ENCODE measurements around the gene GNB2. TPM values are rescaled to one million over a fixed set of nuclear protein-coding genes. Genes with fewer than 3 reads are reported as not detected.
A peak's percentile ranks its signal among the peaks of the same experiment; 100 is the strongest.

Gene GNB2
- total and polyA plus RNA-seq, 2 of the 13 experiments (the other 11 are each of a cell fraction or from before 2014, with no cell fraction given), result 48.3 to 67.1 TPM

GRCh38 chr7:100719523-100720278 lies 46.2 kb downstream of the GNB2 start (continued):
- TF ChIP-seq ZNF460 (CRISPR knock-in tag; IDR thresholded peaks at IDR 0.05; ENCODE audit: borderline replicate concordance) (peak; percentile 94), TOE1 (CRISPR knock-in tag; IDR thresholded peaks at IDR 0.05) (no peak), FOXP1 (IDR thresholded peaks at IDR 0.05) (no peak), FOXP1 (CRISPR knock-in tag; IDR thresholded peaks at IDR 0.05) (peak; percentile 77), ZNF326 (CRISPR knock-in tag; IDR thresholded peaks at IDR 0.05; ENCODE audit: borderline replicate concordance) (no peak), ZNF414 (CRISPR knock-in tag; IDR thresholded peaks at IDR 0.05) (0 out of 2 replicates have a peak, but pooled peaks have one; percentile 26), PLSCR1 (CRISPR knock-in tag; IDR thresholded peaks at IDR 0.05; ENCODE audit: borderline replicate concordance) (no peak), CREB1 (IDR thresholded peaks at IDR 0.05) (no peak), CREB1 (CRISPR knock-in tag; IDR thresholded peaks at IDR 0.05) (no peak), IRF2 (CRISPR knock-in tag; IDR thresholded peaks at IDR 0.05) (peak; percentile 52), RCOR2 (CRISPR knock-in tag; IDR thresholded peaks at IDR 0.05) (0 out of 2 replicates have a peak, but pooled peaks have one; percentile 41), ZNF788 (CRISPR knock-in tag; IDR thresholded peaks at IDR 0.05; ENCODE audit: borderline replicate concordance) (peak; percentile 51; the same call in 1 of the 2 replicates), TCF7L2 (IDR thresholded peaks at IDR 0.05; ENCODE audit: low read depth, low read length) (no peak), TFDP2 (CRISPR knock-in tag; IDR thresholded peaks at IDR 0.05) (peak; percentile 26; the same call in 1 of the 2 replicates), SNAI1 (CRISPR knock-in tag; IDR thresholded peaks at IDR 0.05; ENCODE audit: borderline replicate concordance) (no peak), CEBPB (IDR thresholded peaks at IDR 0.05; ENCODE audit: borderline replicate concordance, low read depth, low read length) (no peak), RELA (CRISPR knock-in tag; IDR thresholded peaks at IDR 0.05) (no peak), NR2F2 (IDR thresholded peaks at IDR 0.05; ENCODE audit: borderline replicate concordance, low read depth) (peak; percentile 83; the same call in 1 of the 2 replicates), DR1 (CRISPR knock-in tag; IDR thresholded peaks at IDR 0.05) (no peak), ZNF333 (CRISPR knock-in tag; IDR thresholded peaks at IDR 0.05; ENCODE audit: borderline replicate concordance) (peak; percentile 46; the same call in 1 of the 2 replicates), SRSF9 (IDR thresholded peaks at IDR 0.05; ENCODE audit: borderline replicate concordance, insufficient read depth, low read depth, low read length, poor library complexity, severe bottlenecking) (no peak), THAP11 (CRISPR knock-in tag; IDR thresholded peaks at IDR 0.05) (no peak), PHF21A (CRISPR knock-in tag; IDR thresholded peaks at IDR 0.05) (0 out of 2 replicates have a peak, but pooled peaks have one; percentile 72), NCOA1 (CRISPR knock-in tag; IDR thresholded peaks at IDR 0.05) (peak; percentile 57; the same call in 1 of the 2 replicates), NFIB (CRISPR knock-in tag; IDR thresholded peaks at IDR 0.05; ENCODE audit: borderline replicate concordance) (no peak), NR2C2 (CRISPR knock-in tag; IDR thresholded peaks at IDR 0.05; ENCODE audit: borderline replicate concordance) (peak; percentile 37), MAX (IDR thresholded peaks at IDR 0.05) (peak; percentile 57), ZNF441 (CRISPR knock-in tag; IDR thresholded peaks at IDR 0.05; ENCODE audit: borderline replicate concordance) (0 out of 2 replicates have a peak, but pooled peaks have one; percentile 57), ZNF282 (IDR thresholded peaks at IDR 0.05; ENCODE audit: partially characterized antibody) (no peak), TEAD3 (CRISPR knock-in tag; optimal IDR thresholded peaks at IDR 0.05; ENCODE audit: borderline replicate concordance) (peak; percentile 34), MED1 (CRISPR knock-in tag; IDR thresholded peaks at IDR 0.05) (peak; percentile 60)
